ENCODE results near the gene FABP3.
A peak's percentile ranks its signal among the peaks of the same experiment; 100 is the strongest.
"Not testable (repeated sequence)": the region's sequence is repeated elsewhere in the genome, so short reads cannot be mapped to it uniquely, and the experiment has no call there.

Gene FABP3

DNA sequence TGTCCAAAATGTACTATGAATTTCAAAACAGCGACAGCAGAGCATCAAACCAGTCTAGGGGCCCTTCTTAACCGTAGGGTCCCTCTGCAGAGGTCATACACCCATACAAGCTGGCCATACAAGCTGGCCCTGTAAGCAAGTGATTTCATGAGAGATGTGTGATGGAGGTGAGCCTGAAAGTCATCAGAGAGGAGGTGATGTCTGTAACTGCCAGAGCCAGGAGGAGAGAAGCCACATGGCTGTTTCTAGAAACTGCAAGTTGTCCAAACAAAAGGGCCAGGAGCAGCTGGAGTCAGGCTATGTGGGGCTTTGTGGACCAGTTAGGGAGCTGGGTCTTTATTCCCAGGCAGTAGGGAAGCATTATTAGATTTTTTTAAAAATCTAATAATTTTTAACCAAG is 25.4 kb upstream of the FABP3 start:
- no peak for DNase-seq (ENCODE audit: low read depth in 2 of 2)

DNA sequence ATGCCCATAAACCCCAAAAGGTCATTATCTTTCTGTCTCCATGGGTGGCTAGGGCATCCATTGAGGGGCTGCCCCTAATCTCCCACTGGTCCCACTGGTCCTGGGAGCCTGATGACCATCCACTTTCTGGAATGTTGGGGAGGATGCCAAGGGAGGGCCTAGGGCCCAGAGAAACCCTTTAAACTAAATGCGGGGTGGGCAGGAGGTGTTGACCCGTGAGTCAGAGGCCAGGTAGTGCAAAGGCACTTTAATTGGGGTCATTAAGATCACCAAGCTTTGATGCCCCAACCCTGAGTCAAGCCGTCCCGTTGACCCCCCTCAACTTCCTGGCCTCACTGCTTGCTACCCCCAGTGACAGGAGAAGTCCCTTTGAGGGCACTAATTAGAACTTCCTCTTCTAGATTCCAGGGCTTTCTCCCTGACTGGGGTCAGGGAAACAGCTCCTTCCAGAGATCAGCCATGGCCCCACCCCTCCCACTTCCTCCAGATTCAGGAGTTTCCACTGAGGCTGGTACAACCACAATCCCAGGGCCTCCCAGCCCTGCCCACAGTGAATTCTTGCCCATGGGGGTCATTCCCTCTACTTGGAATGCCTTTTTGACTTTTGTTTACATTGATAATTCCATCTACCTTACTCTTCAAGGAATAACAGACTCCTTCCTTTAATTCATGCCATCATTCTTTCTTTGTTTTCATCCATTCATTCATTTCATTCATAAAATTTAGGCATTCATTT is 24.7 kb upstream of the FABP3 start:
- no peak for DNase-seq (ENCODE audit: low read depth in 2 of 2)

DNA sequence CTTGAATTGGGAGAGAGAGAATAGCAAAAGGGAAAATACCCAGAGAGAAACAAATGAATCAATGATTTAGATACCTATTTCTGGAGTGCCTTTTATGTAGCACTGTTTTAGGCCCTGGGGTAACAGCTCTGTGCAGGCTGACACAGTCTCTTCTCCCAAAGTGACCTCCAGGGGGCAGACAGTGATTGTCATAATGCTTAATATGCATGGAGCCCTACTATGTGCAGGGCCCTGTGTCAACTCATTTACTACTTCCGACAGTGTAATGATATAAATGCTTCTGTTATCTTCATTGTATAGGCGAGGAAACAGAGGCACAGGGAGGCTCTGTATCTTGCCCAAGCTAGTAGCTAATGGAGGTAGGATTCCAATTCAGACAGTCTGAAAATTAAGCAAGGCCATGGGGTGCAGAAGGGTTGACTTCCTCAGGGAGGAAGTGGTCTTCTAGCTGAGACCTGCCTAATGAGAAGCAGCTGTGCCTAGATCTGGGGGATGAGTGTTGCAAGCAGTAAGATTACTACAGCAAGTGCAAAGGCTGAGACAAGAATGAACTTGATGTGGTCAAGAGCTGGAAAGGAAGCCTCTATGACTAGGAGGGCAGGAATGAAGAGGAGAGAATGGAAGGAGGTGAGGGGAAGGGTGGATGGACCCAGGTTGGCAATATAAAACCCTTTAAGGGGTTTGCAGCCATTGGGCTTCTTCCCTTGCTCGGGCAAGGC is 23.9 kb upstream of the FABP3 start:
- no peak for DNase-seq (ENCODE audit: low read depth in 2 of 2)

DNA sequence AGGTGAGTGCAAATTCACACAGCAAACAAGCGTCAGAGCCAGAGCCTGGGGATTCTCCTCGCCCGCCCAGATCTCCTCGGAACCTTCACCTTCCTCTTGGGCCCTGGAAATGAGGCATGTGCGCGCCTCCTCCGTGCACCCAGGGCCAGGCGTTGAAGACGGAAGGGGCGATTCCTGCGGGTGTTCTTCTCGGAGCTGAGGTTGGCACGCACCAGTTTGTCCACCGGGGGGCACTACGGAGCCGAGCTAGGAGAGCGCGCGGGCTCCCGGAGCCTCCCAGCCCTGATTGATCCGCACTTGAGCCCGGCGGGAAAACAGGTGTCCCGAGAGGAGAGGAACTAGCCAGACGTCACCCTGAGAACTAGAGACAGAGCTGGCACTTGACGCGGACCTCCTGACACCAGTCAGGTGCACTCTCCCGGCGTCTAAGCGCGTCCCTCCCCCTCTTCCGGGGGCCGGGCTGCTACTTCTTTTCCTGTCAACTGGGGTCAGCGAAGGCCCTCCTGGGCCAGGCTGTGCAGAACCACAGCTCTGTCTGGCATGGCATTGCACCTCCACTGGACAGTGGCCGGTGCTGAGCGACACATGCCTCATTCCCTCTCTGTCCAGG is 21.8 kb upstream of the FABP3 start:
- peak; percentile 65 to 83 for DNase-seq (ENCODE audit: low read depth in 2 of 2)

DNA sequence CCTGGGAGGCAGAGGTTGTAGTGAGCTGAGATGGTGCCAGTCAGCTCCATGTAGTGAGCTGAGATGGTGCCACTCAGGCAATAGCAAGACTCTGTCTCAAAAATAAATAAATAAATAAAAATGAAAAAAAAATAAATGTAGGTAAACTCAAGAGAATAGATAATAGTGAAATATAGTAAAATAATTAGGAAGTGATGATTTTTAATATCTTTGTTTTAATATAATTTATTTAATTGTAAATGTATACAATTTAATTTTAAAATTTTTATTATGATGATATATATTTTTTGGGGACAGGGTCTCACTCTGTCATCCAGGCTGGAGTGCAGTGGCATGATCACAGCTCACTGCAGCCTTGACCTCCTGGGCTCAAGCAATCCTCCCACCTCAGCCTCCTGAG is 20.6 kb upstream of the FABP3 start:
- no peak for DNase-seq (ENCODE audit: low read depth in 2 of 2)

DNA sequence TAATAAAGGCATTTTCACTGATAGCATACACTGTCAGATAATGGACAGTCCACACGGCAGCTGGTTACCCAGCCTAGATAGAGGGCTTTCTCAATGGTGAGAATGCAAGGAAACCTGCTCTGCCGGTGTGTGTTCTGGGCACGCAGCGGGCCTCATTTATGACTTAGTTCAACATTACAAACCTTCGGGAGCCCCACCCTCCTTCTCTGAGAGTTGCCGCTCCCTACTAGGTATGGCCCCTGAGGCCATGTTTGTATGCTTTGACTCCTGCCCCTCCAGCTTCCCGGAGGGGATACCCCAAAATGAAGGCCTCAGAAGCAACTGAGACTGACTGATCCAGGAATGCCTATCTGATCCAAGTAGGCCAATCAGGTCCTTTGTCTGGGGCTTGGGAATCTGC is 17.2 kb upstream of the FABP3 start:
- no peak for DNase-seq (ENCODE audit: low read depth in 2 of 2)

DNA sequence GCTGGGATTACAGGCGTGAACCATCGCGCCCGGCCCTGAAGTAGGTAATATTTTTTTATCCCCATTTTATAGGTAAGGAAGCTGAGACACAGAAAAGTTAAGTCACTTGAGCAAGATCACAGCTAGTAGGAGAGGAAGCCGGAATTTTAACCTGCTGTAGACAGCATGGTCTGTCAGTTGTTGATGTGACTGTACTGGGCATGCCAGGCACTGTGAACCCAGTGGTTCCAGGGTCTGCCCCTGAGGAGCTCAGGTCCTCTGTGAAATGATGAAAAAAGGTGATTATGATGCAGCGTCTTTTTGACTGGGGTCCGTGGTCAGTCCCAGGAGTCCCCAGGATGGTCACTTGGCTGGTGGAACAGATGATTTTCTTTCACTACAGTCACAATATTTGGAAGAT is 16.7 kb upstream of the FABP3 start:
- DNase-seq (ENCODE audit: low read depth in 2 of 2), result no peak

DNA sequence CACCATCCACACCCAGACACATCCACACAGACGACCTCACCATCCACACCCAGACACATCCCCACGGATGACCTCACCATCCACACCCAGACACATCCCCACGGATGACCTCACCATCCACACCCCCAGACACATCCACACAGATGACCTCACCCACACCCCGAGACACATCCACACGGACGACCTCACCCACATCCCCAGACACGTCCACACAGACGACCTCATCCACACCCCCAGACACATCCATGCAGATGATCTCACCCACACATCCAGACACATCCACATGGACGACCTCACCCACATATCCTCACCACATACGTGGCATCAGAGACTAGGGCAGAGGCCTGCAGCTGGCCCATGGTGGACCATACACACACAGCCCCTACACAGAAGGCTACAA is 14.7 kb upstream of the FABP3 start:
- no peak for DNase-seq (ENCODE audit: low read depth in 2 of 2)

DNA sequence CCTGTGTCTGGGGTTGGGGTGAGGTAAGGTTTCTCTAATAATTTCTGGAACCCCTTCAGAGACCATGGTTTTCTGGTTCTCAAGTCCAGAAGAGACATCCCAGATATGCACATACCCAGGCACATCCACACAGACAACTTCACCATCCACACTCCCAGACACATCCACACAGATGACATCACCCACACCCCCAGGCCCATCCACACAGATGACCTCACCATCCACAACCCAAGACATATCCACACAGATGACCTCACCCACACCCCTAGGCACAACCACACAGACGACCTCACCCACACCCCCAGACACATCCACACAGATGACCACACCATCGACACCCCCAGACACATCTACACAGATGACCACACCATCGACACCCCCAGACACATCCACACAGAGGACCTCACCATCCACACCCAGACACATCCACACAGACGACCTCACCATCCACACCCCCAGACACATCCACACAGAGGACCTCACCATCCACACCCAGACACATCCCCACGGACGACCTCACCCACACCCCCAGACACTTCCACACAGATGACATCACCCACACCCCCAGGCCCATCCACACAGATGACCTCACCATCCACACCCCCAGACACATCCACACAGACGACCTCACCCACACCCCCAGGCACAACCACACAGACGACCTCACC is 13.8 kb upstream of the FABP3 start:
- DNase-seq (ENCODE audit: low read depth in 2 of 2), result not testable (repeated sequence)

DNA sequence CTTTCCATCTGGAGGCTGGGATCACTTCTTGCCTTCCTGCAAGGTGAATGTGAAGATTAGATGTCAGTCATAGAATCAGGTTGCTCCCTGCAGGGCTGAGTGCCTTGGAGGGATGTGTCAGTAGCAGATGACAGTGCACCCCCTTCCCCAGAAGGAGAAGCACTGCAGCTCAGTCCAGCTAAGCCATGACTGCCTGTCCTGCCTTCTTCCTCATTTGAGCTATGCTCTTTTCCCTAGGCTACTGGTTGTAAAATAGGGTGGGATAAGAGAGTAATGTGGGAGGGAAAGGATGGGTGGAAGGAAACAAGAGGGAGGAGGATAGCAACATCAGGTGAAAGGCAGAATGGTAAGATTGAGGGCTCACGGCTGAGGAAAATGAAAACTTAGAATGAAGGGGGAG is 11.1 kb upstream of the FABP3 start:
- no peak for DNase-seq (ENCODE audit: low read depth in 2 of 2)

DNA sequence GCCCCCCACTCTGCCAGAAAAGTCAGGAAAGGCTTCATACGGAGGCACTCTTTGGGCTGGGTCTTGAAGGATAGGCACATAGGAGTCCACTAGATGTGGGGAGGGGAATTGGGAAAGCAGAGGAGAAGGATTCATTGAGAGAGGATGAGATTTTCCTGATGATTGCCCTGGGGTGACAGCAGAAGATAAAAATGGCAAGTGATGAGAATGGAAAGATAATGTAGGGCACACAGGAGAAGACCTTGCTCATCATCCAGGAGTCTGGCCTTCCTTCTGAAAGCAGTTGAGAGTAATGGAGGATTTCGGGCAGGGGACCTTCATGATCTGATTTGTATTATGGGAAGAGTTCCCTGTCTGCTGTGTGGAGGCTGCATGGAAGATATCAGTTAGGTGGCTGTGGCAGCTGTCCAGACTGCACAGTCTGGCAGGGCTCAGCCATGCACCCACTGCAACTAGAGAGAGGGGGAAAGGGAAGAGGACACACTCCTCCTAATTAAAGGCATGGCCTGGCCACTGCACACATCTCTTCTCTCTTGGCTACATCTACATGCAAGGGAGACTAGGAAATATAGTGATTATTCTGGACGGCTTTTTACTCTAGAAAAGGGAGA is 9.6 kb upstream of the FABP3 start:
- no peak for DNase-seq (ENCODE audit: low read depth in 2 of 2)

DNA sequence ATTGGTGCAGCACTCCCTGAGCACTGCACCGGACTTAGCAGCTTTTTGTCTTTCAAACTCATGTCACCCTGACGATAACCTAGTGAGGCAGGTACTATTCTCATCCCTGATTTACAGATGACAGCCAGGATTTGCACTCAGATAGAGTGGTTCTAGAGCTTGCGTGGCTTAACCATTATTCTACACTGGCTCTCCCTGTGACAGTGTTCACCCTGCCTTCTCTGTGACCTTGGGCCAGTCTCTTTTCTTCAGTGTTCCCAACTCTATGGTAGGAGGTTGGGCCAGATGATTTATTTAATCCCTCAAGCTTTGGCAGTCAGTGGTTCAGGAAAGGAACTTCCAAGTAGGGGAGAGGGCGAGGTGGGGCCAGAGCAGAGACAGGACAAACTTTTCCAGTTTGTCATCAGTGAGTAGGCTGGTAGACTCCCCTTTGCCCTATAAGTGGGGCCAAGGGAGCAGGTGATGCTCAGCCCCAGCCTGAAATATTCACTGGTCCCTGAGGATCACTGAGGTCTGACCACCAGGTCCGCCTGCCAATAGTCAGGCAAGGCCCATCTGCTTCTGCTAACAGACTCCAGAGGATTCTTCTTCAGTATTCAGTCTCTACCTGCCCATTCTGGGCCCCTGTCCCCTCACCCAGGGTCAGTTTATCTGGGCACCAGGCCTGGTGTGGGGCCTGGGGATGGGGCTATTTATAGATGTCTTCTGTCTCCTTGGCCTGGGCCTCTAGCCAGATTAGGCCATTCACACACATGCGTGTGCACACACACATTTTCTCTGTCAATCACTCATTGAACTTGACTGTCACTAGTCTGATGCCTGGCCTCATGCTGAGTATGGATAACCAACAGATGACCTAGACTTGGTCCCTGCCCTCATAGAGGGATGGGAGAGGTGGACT is 8.8 kb upstream of the FABP3 start:
- no peak for DNase-seq (ENCODE audit: low read depth in 2 of 2)

DNA sequence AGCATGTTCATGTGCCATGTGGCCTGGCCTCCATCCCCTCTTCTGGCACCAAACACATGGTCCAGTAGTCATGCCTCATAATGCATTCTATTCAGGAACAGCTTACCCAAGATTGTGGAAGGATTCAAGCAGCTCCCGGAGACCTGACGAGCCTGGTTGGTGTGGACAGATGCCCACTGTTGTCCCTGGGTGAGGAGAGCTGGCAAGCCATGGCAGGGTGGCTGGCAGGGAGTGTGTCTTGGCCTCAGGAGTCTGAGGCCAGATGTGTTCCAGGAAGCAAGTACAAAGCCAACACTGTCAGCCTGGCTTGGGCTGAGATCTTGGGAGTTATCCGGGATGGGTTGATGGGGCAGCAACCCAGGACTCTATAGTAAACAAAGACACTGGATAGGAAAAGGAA is 7.3 kb upstream of the FABP3 start:
- DNase-seq (ENCODE audit: low read depth in 2 of 2), result no peak

DNA sequence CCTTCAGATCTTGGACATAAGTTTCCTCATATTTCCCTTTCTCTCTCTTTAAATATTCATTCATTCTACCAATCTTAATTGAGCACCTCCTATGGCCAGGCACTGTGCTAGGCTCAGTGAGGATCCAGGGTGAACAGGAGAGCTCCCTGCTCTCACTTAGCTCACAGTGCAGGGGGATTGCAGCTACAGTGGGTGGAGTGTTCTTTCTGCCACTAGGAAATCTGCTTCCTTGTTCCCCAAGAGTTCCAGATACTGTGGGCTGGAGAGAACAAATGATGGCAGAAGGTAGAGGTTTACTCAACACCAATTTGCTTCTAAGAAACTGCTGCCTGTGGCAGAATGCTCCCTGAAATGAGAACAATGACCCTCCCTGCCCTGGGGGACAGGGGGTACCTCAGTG is 5.1 kb upstream of the FABP3 start:
- no peak for DNase-seq (ENCODE audit: low read depth in 2 of 2)

DNA sequence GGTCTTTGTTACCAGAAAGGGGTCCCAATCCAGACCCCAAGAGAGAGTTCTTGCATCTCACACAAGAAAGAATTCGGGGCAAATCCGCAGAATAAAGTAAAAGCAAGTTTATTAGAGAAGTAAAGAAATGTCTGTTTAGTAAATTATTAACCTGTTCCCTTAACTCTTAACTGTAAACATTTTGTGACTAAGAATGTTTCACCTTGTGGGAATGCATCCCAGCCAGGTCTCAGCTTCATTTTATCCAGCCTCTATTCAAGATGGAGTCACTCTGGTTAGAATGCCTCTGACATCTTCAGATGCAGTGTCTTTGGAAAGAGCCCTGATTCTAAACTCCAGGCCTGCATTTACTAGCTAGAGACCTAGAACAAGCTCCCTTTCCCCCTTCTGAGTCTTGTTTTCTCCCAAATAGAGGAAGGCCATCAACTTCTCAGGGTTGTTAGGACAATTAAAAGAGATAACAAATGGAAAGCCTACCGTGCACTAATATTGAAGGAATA is 4.5 kb upstream of the FABP3 start:
- DNase-seq (ENCODE audit: low read depth in 2 of 2), result no peak

DNA sequence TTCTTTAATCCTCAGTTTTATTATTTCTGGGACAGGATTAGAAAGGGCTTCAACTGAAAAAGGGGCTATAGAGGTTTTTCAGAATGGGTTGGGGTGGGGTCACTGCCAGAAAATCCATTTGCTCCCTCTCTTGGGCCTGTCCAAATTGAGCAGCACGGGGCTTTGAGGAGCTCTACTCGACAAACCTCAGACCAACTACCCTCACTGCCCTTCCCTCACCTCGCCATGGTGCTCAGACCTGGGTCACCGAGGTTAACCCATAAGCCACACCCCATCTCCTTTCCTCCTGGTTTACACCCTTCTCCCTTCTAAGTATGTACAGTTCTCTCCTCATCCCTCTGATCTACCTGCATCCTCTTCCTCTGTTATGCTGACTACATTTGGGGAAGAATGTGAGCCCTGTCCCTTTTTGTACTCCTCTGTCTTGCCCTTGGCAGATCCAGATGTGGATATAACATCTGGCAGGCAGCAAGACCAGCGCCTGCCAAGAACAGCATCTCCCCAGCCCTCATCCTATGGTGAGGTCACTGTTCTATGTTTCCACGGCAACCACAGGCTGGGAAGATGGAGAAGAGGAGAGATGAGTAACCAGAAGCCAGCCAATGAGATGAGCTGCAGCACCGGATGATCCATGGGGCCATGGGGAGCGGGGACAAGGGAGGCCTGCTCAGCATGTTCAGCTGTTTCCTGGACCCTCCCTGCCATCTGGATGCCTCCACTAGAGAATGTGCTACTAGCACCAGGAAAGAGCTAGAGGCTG is 3.7 kb upstream of the FABP3 start:
- DNase-seq (ENCODE audit: low read depth in 2 of 2), result no peak

DNA sequence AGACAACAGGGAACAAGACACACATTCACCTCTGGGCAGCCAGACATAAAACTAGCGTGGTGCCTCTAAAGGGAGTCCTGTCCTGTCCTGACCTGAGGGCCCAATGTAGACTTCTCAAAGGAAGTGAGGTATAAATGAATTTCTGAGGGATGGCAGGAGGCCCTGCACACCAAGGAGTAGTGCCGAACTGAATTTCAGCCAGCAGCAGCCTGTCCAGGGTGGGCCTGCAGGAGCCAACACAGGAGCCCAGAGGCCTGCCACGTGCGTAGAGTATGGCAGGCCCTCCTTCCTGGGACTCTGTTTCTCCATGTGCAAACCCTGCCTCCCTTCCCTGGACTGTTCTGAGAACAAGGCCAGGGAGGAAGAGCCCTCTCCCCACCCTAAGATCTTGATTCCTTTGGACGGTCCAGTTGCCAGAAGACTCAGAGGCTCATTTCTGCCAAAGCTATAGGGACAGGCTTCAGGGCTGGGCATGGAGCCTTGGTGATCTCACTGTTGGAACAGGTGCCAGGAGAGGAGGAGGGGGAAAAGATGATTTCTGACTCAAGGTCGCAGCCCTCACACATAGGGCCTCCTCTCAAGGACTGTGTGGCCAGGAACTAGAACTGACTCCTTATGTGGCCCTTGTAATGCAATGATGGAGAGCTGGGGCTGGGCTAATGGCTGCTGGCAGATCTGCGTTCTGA is 1.8 kb upstream of the FABP3 start:
- DNase-seq (ENCODE audit: low read depth in 2 of 2), result no peak

DNA sequence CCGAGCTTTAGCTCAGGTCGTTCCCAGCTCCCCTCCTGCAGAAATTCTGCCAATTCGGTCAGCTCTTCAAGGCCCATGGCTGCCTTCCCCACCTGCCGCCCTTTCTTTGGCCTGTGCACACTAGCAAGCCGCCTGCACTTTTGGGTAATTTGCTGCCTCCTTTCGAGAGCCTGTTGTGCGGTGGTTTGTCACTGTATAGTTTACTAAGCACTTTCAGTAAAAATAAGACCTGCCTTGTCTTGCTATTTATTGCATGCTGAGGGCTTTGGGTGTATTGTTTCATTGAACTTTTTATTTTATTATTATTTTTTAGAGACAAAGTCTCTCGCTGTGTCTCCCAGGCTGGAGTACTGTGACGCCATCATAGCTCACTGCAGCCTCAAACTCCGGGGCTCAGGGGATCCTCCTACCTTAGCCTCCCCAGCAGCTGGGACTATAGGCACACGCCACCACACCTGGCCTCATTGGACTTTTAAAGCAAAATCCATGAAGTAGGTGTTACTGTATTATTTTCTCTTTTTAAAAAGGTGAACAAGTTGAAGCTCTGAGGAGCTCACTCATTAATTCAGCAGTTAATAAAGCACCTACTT is 1.1 kb upstream of the FABP3 start:
- DNase-seq (ENCODE audit: low read depth in 2 of 2), result no peak

DNA sequence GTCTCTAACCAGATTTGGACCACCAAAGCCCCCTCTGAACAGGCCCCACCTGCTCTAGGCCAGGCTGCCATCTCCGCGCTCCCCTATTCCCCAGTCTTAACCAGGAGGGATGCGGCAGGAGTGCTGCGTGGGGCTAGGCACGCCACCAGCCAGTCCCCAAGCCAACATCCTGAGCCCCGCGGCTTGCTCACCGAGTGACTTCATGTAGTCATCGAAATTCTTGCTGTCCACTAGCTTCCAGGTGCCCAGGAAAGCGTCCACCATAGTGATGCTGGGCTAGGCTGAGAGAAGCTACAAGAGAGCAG is 173 bp downstream of the FABP3 start:
- DNase-seq (ENCODE audit: low read depth in 2 of 2), result no peak
